HG03378 (cell line): ENCODE measurements around the gene RUFY1.
A peak's percentile ranks its signal among the peaks of the same experiment; 100 is the strongest.

Source experiments
- ATAC-seq: cut with Tn5 transposase; IDR thresholded peaks from one replicate; pipeline ENCODE4 v1.9.1; 2021; ENCODE audit warnings: mild to moderate bottlenecking, moderate library complexity; ENCODE audit not compliant: unreplicated experiment

Gene RUFY1

DNA sequence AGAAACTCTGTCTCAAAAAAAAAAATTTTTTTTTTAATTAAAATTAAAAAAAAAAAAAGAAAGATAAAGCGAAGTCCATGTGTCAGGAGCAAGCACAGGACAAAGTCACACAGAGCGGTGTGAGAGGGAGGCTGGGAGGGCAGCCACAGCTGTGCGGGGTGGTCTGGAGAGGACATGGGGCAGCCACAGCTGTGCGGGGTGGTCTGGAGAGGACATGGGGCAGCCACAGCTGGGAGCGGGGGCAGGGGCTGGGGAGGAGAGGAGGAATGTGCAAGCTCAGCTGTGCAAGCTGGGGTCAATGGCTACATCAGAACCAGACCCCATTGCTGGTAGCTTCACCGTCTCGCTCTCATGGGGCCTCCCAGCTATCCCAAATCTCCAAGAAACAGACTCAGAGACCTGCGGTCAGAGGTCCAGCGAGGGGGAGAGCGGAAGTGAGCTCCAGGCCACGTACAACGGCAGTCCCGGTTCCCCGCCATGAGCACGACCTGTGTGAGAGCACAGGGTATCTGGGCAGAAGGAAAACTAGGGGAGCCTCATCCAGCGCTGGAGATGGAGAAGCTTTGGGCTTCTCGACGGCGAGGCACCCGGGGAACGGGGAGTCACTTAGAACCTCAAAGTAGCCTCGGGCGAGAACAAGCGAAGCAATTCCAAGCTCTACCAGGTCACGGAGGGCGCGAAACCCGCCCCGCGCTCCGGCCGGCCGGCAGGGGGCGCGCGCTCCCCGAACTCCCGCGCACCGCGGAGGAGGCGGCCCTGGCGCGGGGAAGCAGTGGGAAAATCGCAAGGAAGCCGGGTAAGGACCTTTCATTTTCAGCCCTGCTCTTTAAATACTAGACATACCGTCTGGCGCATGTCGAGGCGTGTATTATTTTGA, 107.2 kb downstream of the RUFY1 start:
- ATAC-seq, result peak; percentile 70

DNA sequence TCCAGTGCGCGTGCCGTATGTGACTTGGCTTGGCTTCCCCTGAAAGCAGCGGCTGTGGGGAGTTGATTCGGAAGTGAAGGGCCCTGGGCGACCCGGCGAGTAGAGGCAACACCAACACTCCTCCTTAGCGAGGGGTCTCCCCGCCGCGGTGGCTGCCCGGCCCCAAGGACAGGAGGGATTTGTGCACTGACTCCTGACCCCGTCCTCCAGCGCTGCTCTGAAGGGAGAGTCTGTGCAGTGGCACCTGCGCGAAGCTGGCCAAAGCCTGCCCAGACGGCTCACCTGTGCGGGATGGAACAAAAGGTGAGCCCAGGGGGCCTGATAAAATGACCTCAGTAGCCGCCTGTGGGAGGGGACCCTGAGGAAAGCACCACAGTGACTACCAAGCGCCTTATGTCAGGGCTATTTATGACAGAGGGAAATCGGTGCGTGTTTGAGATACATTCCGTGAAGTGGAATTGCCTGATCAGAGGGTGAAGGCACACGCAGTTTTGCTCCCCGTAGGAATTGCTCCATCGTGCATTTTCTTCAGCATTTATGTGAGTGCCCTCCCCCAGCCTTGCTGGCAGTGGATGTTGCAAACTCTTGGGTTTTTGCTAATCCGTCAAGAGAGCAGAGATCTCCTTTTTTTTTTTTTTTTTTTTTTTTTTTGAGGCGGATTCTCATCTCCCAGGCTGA, 108.0 kb downstream of the RUFY1 start:
- peak; percentile 58 for ATAC-seq
